ENCODE results near the gene MALRD1.

MALRD1 gene

DNA sequence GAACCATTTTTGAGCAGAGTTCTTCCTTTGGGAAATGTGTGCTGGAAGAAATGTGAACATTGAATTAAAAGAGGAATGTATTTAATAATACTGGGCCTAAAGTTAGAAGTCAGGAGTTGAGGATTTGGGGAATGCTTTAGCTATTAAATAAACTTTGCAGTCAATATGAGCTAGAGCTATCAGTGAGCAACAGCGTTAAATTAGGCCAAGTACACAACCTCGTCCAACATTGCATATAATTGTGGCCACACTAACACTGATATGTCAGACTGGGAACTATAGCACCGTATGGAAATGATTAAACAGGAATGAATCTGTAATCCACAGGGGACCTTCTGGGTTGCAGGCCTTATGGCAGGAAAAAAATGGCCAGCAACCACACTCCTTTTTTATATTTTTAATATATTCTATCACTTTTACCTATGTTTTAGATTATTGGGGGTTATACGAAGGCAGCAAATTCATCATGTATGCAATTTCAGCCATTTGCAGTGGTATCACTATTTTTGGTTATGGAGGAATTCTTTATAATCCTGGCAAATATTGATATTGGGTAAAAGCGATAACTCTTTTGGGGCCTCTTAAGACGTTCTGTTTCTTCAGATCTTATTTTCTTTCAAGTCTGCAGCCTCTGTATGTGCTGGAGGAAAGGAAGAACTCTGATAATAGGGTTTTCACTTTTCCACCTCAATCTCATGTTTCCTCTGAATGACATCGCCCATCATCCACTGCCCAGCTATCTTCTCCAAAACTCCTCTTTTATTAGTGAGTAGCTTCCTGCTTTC, 531.4 kb downstream of the MALRD1 start:
- FAIRE-seq, result no peak

DNA sequence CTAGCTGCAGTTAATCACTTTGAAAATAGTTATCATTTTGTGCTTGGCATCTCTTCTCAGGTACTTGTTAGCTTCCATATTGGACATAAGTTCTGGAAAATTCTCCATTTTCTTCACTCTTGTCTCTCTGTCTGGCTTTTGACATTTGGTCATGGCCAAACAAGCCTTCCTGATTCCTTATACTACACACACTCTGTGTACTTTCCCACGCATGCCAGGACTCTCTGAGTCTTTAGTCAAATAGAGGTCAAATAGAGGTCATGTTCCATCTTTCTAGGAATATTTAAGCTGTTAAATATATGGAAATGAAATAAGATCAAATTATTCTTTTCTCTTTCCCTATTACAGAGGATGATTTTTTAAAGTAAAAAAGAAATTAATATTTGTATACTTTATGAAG, 532.1 kb downstream of the MALRD1 start:
- no peak for FAIRE-seq

DNA sequence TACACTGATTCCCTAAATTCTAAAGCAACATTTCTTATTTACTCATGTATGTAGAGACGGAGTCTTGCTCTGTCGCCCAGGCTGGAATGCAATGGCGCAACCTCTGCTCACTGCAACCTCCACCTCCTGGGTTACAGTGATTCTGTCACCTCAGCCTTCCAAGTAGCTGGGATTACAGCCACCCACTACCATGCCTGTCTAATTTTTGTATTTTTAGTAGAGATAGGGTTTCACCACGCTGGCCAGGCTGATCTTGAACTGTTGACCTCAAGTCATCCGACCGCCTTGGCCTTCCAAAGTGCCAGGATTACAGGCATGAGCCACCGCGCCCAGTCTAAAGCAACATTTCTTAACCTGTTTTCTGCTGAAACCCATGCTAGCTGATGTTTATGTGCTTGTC, 540.0 kb downstream of the MALRD1 start:
- FAIRE-seq, result no peak

DNA sequence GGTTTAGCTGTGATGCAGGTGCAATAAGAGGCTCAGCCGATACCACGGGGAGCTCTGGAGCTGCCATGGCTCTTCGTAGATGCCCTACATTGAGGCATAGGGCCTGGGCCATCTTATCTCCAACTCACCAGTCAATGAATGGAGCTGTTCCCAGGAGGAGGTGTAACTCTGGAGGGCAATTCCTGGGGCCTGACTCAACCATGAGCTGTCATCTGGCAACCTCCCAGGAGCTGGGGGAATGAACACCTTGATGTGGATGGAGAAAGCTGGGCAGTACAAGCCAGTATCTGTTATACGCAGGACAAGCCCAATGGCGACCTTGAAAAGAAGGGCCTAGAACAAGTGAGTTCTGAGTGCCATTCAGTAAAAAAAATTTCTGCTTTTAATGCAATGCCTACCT, 543.7 kb downstream of the MALRD1 start:
- no peak for FAIRE-seq

DNA sequence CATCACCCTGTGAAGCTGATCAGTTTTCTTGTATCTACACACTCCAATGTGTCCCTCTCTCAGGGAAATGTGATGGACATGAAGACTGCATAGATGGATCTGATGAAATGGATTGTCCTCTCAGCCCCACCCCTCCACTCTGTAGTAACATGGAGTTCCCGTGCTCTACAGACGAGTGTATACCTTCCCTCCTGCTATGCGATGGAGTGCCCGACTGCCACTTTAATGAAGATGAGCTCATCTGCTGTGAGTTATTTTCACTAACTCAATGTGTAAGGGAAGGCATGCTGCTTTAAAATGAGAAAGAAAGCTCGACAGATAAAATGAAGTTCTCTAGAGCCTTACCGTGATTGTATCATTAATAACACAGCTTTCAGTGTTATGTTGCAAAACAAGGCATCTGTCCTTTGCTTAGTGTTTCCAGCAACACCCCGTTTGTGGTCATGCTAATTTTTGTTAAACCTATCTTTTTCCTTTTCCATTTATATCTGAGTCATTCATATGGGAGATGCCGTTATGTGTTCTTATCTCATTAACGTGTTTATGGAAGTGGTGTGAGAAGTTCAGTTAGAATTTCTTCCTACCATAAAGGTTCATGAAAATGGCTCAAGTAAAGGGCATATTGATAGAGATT, 546.7 kb downstream of the MALRD1 start:
- no peak for FAIRE-seq

DNA sequence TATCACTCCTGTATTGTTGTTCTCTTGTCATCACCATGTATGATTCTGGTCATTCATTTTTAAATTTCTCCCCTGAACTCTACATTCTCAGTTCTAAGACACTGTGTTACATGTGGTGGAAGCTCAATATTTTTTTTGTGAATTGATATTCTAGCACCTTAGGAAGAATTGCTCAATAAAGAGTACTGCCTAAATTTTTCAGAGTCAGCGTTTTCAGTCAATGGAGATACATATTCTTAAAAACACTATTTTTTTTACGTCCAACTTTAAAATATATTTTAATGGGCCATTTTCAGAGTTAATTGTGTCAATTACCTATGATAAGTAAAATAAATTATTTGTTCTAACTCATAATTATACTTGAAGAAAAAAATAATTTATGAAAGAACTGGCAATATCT, 557.2 kb downstream of the MALRD1 start:
- no peak for FAIRE-seq

DNA sequence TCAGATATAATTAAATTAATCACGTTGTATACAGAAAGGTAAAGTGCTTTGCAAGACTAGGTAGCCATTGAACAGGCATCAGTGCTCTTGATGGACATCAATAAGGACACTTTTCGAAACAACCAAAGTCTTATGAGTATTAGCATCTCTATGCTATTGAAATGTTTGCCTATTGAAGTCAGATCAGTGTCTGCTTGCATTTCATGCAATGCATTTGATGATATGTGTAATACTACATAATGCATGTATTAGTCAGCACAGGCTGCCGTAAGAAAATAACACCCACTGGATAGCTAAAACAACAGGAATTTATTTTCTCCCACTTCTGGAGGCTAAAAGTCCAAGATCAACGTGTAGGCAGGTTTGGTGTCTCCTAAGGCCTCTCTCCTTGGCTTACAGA, 558.4 kb downstream of the MALRD1 start:
- FAIRE-seq, result no peak

DNA sequence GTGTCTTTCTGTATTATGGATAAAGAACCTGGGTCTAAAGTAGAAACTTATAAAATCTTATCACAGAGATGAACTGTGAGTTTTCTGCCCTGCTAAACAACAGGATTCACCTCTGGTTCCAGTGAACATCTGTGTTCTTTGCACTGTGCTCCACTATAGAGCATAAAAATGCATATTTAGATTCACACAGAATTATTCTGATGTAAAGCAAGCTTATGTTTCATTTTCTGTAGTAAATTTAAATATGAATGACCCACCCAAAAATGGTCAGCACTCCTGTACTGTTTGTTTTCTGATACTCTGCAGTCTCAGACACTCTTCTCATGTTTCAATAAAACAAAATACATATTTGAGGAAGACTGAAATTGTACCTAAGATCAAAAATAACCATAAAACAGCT, 563.2 kb downstream of the MALRD1 start:
- FAIRE-seq, result no peak

DNA sequence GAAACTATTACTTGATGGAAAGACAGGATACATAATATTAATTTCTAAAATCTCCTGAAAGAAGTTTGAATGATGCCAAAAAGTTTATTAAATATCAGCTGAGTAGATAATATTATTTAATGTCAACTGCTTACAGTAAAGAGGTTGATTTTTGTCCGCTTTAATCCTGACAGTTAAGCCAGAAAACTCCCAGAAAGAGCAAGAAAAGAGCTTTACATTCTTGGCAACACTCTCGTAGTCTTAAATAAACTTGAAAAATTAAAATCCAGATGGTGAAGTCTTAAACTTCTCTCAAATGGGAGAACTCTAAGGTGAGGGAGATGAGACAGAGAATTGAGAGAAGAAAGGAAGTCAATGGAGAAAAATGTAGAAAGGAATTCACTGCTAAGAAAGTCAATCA, 568.4 kb downstream of the MALRD1 start:
- FAIRE-seq, result no peak

DNA sequence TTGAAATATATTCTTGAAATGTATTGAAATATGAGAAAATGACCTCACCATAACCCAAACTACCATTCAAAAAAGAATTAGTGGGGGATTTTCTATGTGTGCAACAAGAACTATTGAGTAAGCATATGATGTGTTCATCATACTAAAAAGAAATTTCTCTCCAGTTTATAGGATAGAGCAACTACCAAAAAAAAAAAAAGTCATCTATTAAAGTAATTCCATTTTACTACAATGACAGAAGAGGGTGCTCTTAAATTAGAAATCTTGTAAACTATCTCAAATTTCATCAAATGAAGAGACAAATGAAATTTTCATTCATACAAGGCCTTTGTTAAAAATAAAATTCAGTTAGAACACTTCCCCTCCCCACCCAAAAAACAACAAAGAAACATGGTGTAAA, 572.2 kb downstream of the MALRD1 start:
- FAIRE-seq, result no peak

DNA sequence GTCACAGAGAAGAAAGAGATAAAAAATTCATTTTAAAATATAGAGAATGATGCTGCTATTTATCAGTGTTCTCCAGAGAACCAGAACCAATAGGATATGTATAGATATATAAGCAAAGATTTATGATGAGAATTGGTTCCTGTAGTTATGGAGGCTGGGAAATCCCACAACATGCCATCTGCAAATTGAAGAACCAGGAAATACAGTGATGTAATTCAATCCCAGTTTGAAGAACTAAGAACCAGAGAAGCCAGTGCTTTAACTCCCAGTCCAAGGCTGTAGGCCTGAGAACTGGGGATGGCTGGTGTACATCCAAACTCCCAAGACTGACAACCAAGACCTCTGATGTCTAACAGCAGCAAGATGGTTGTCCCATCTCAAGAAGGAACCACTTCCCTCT, 574.7 kb downstream of the MALRD1 start:
- no peak for FAIRE-seq

DNA sequence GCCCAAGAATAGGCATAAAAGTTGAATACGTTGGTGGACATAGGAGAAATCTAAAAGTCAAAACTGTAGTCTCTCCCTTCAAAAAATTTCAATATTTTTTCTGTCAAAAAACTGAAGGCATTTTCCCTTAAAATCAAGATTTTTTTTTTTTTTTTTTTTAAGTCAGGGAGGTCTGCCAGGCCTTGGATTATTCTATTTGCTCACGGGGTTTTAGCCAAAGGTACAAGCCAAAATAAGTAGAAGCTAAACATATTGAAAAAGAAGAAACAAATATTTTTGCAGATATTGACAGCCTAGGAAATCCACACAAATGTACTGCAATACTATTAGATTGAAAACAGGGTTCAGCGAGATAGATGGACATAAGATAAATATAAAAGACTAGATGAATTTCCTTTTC, 577.6 kb downstream of the MALRD1 start:
- no peak for FAIRE-seq

DNA sequence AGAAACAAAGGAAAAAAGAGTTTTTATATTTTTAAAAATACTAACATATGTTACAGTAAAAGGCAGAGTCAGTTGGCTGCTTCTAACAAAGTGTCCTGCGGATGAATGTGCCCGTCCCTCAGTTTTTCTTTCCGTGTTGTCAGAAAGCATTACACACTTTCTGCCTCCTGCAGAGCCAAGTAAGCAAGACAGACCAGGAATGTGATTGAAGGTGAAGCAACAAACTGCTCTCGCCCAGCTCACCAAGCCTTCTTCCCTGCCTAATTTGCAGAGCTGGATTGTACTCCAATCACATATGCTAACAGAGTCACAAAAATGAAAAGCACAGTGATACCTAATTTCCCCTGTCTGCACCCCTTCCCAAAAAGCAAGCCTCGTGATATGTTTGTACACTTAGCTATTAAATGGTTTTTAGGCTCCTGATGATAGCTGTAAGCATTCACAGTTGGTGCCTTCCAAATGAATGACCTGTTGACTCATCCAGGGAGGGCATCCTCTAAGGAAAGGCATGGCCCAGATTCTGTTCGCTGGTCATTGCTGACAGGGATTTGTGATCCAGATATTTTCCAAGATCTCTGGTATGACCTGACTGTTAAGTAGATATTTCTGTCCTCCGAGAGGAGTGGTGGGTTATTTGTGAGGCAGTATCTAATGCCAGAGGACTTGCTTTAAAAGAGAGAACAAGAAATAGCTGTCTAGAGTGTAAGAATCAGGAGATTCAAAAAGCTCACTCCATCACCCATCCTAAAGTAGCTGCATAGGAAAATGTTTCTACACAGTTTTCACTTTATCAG, 580.4 kb downstream of the MALRD1 start:
- FAIRE-seq, result no peak

DNA sequence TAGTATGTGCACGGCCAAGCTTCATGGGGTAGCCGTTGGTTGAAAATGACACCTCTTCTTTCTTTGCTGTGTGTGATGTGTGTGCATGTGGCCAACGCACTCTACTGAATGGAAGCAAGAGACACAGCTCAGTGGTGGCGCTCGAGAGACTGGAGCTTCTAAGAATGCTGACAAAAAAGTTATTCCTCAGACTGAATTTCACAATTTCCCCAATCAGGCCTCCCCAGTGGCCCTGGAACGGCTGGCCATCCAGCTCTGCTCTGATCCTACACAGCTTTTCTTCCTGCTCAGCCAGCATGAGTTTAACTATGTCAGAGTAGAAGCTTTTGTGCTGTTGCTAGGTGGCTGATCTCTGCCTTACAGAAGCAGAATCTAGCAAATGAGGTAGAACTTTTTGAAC, 581.0 kb downstream of the MALRD1 start:
- FAIRE-seq, result no peak

DNA sequence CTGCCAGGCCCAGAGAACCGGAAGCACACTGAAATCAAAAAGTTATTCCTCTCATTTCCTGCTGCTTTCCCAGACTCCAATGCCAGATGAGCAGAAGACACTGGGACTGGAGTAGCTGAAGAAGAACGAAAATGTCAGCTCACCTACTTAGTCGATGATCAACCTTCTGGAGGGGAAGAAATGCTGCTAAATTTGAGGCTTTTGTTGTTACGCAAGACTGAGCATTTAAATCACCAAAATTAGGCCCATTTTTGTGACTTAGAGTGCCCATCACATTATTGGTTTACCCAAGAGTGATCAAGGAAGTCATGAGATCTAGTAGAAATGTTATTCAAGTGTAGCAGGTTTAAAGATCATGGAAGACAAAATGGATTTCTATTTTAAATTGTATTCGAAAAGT, 585.6 kb downstream of the MALRD1 start:
- no peak for FAIRE-seq

DNA sequence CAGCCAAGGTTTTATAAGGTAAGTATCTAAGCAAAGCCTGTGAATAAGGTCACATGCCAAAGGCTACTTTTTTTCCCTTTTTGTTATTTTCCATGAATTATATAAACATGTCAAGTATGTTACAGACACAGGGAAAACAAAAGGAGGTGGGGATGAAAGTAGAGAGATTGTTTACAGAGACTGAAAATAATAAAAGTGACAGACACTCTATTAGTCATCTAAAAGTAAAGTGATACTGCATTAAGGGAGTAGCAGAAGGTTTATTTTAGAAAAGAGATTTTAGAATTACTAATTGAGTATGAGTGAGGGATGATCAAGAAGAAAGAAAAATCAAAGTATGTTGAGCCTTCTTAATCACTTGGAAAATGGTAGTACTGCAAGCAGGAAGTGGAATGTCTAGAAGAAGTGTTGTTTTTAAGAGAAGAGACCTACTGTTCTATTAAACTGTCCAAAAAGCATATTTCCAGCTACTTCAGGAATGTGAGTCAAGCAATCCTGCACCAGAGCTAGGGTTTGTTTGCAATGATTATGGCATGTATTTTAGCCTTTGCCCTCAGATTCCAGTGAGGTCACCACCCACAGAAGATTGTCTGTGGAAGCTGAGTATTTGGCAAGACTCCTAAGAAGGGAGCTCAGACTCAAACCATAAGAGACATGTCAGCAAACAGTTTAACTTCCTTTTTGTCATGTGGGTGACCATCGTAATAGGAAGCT, 589.7 kb downstream of the MALRD1 start:
- FAIRE-seq, result peak; percentile 95

DNA sequence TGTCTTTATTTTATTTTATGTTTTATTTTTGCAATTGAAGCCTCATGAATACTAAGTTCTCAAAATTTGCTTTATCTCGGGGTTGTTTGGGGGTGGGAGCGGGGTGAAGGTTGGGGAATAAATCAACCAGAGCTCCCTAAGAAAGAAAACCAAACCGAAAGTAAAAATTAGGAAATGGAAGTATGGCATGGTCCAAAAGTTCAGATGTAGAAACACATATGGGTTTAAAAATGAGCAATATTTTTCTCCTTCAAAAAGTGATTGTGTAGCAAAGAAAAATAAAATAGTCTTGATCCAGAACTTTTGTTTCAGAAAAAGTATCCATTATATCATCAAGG, 590.3 kb downstream of the MALRD1 start:
- FAIRE-seq, result no peak

DNA sequence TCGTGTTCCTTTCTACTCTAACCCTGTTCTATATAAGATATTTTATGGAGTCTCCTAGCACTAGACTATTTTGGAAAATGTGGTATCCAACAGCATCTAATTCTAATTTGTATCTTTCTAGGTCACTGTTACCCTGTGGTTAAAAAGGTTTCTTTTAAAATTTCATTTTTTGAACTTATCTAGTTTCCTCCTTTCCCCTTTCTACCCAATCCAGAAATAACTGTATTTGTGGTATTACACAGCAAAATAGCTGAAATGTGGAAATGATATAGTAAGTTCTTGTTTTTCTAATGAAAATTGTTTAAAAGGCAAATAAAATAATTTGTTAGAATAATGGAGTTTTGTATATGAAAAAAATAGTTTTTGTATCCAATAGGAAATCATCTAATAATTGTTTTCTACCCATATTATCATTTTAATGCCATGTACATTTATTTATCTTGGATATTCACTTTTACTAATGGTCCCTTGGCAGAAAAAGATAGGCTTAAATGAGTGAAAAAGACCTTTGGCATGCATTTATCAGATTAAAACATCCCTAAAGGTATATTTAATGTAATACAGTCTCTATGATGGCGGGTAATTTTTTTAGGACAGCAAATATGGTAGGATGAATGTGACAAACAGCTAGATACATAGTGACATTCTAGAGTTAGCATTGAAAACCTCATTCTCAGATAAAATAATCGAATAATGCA, 592.1 kb downstream of the MALRD1 start:
- FAIRE-seq, result no peak

DNA sequence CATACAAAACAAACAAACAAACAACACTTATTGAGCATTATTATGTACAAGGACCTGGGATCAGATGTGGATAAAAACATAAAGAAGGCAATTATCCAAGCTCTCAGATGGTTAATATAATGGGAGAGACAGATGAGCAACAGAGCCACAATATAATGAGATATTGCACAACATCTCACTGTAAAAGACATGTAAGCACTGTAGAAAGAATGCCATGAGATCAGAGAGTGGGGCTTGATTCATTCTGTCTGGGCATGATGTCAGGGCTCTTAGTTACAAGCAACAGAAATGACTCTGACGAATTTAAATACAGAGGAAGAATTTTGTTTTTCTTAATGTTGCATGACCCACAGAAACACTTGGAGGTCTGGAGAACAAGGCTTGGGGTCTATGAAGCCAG, 602.9 kb downstream of the MALRD1 start:
- FAIRE-seq, result peak; percentile 76

DNA sequence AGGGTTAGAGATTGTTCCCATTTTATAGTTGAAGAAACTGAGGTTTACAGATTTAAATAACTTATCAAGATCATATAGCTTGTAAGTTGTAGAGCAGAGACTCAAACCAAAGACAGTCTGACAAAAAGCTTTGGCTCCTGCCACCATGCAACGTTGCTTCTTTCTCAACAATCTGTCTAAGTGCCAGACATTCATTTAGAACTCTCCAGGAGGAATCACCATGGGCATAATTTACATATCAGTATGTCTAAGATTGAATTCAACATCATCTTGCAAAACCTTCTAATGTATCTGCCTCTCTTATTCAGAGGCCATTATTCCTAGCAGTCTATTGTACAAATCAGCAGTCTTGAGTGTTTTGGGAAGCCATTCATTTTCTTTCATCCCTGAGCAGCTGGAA, 604.1 kb downstream of the MALRD1 start:
- FAIRE-seq, result no peak

DNA sequence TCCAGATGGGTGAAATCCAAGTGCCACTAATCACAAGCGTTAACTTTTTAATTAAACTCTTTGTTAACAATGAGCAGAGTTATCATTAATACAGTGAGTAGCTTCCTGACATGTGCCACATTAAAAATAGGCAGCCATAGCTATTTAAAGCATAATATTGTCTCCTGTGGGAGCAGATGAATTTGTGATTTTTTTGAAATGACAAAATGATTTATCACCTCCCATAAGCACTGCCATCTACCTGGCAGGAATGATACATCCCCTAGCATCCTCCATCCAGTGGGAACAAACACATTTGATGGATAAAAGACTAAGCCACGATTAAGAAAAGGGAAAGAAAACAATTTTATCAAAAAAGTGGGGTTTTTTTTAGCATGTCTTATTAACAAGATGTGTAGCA, 605.3 kb downstream of the MALRD1 start:
- no peak for FAIRE-seq

DNA sequence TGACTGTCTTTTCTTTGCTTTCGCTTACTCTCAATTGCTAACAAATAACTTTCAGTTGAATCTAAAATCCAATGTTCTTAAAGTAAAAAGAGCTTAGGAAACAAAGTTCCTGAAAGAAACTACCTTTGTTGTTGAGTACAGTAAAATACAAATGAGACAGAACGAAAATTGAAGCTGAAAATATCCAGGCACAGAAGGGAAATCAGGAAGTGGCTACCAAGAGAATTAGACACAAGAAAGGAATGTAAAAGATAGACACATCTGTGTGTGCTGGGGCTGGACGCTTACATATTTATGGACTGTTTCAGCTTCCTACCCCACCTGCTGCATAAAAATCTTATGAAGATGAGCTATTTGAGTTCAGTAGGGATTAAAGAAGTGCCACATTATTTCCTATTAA, 606.0 kb downstream of the MALRD1 start:
- no peak for FAIRE-seq

Measured in endometrium (tissue), 2 donors.